ENCODE data around the gene ACSL1.
"Not testable (repeated sequence)": the region's sequence is repeated elsewhere in the genome, so short reads cannot be mapped to it uniquely, and the experiment has no call there.

The ACSL1 gene

DNA sequence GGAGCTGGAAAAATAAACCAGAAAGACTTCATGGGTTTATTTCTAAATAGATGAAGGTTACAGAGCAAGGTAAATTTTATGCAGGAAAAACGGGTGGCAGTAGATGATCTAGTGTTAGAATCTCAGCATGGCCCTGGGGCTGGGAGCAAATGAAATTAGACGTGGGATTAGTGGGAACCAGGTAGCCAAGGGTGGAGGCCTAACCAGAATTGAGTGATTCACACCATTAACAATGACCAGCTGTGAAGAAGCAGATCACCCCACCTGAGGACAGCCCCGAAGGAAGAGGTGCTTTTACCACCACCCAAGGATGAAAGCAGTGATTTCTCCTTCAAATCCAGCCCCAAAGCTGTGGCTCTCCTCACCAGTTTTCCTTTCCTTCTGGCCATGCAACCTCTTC lies 20.8 kb upstream of the ACSL1 start:
- CTCF ChIA-PET: no interaction called here
- no peak for DNase-seq (ENCODE audit: extremely low spot score)
- no peak for TF ChIP-seq ZNF384 (IDR thresholded peaks at IDR 0.05)
- no peak for TF ChIP-seq ARNT (IDR thresholded peaks at IDR 0.05)
- no peak for TF ChIP-seq TARDBP (IDR thresholded peaks at IDR 0.05)
- TF ChIP-seq ELF4 (IDR thresholded peaks at IDR 0.05): no peak
- TF ChIP-seq PKNOX1 (IDR thresholded peaks at IDR 0.05): no peak
- TF ChIP-seq SUZ12 (IDR thresholded peaks at IDR 0.05): no peak
- TF ChIP-seq LEF1 (IDR thresholded peaks at IDR 0.05; ENCODE audit: borderline replicate concordance): no peak
- no peak for TF ChIP-seq BHLHE40 (IDR thresholded peaks at IDR 0.05; ENCODE audit: borderline replicate concordance)
- TF ChIP-seq FOXK2 (IDR thresholded peaks at IDR 0.05): no peak
- no peak for TF ChIP-seq L3MBTL2 (conservative IDR thresholded peaks at IDR 0.05)
- TF ChIP-seq CTBP1 (IDR thresholded peaks at IDR 0.05; ENCODE audit: borderline replicate concordance): no peak
- POLR2A ChIA-PET: no interaction called here

DNA sequence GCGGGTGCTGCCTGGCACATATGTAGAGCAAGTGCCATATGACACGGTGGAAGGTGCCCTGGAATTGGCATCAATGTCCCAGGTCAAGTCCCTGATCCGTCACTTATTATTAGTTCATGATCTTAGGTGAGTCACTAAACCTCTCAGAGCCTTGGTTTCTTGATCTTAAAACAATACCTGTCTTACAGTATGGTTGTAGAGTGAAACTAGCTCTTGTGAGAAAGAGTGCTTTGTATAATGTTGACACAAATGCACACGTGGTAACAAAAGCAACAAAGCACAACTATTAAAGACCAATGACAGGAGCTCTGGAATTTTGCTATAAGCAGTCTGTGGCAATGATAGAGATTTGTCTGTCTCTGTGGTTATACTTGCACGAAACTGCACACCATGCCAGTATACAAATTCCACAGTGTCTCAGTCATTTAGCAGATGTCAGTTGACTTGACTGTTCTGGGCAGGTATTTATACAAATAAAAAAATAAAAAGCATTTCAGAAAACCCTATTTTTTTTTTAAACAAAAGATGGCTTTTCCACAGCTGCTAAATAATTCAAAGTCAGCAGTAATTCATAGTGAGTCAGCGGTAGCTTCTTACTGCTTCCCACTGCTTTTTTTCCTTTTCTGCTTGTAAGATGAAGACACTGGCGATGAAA lies 19.7 kb upstream of the ACSL1 start:
- TF ChIP-seq SUZ12 (IDR thresholded peaks at IDR 0.05) (no peak), HDGF (IDR thresholded peaks at IDR 0.05; ENCODE audit: borderline replicate concordance) (no peak), FOXM1 (IDR thresholded peaks at IDR 0.05; ENCODE audit: borderline replicate concordance) (no peak), NFRKB (IDR thresholded peaks at IDR 0.05) (no peak), ARNT (IDR thresholded peaks at IDR 0.05) (no peak), BHLHE40 (IDR thresholded peaks at IDR 0.05; ENCODE audit: borderline replicate concordance) (no peak), FOXA1 (IDR thresholded peaks at IDR 0.05) (no peak), LEF1 (IDR thresholded peaks at IDR 0.05; ENCODE audit: borderline replicate concordance) (no peak), TARDBP (IDR thresholded peaks at IDR 0.05) (no peak), L3MBTL2 (conservative IDR thresholded peaks at IDR 0.05) (no peak), PKNOX1 (IDR thresholded peaks at IDR 0.05) (no peak), FOXK2 (IDR thresholded peaks at IDR 0.05) (no peak), ELF4 (IDR thresholded peaks at IDR 0.05) (no peak), ZNF384 (IDR thresholded peaks at IDR 0.05) (no peak), CTBP1 (IDR thresholded peaks at IDR 0.05; ENCODE audit: borderline replicate concordance) (no peak), SP1 (IDR thresholded peaks at IDR 0.05) (no peak)
- POLR2A ChIA-PET: interaction anchor here (1.9 kb wide), 1 partner anchor 111 kb away, joined by 7 read pairs; the partner anchor contains the start of gene CENPU

DNA sequence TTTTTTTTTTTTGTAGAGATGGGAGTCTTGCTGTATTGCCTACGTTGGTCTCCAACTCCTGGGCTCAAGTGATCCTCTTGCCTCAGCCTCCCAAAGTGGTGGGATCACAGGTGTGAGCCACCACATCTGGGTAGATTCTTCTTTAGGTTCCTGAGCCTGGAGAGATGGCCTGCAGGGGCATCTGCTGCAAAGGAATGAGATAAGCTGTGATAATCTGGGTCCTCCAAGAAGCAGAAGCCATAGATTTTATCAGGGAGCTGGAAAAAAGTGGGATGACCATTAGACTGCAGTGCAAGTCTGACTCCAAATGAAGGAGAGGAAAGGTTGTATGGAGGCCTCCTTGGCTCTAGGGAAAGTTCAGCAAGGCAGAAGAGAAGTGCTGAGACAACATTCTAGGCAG lies 19.0 kb upstream of the ACSL1 start:
- no peak for TF ChIP-seq CTBP1 (IDR thresholded peaks at IDR 0.05; ENCODE audit: borderline replicate concordance)
- TF ChIP-seq NFRKB (IDR thresholded peaks at IDR 0.05): no peak
- TF ChIP-seq FOXM1 (IDR thresholded peaks at IDR 0.05; ENCODE audit: borderline replicate concordance): no peak
- TF ChIP-seq SUZ12 (IDR thresholded peaks at IDR 0.05): no peak
- TF ChIP-seq PKNOX1 (IDR thresholded peaks at IDR 0.05): no peak
- no peak for TF ChIP-seq FOXA1 (IDR thresholded peaks at IDR 0.05)
- no peak for TF ChIP-seq TARDBP (IDR thresholded peaks at IDR 0.05)
- no peak for TF ChIP-seq ARNT (IDR thresholded peaks at IDR 0.05)
- no peak for DNase-seq (ENCODE audit: extremely low spot score)
- ChIA-PET POLR2A (interaction anchor here (1.9 kb wide), 1 partner anchor 111 kb away, joined by 7 read pairs; the partner anchor contains the start of gene CENPU), CTCF (no interaction called here)

More for the DNA sequence above, 19.7 kb upstream of the ACSL1 start:
- CTCF ChIA-PET: interaction anchor here (0.6 to 0.7 kb wide), 3 partner anchors 39 to 1816 kb away, joined by 4 to 5 read pairs (median 5); no protein-coding TSS in a partner anchor
- no peak for DNase-seq (ENCODE audit: extremely low spot score)

DNA sequence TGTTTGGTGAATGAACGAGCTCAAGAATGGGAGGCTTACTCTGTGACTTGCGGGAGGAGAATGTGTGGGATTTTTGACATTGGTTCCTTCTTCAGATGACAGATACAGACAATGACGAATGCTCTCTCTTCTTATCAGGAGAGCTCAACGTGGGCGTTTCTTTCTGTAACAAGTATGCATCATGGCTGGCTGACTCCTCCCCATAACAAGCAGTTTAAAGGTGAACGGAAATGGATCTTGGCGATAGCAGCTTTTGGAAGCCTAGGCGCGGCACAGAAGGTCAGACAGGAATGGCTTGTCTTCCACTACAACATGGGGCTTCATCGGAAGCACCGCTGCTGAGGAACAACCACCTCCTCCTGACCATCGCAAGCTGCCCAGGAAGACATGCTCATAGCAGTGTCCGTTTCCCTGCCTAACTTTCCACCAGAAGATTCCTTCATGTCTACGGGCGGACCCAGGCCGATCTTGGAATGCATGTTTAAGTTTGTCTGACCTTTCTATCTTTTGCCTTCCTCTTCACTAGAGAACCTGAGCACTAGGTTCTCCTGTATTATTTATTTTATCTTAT lies 18.3 kb upstream of the ACSL1 start:
- ChIA-PET POLR2A (interaction anchor here (1.9 kb wide), 1 partner anchor 110 kb away, joined by 7 read pairs; the partner anchor contains the start of gene CENPU), CTCF (no interaction called here)
- DNase-seq (ENCODE audit: extremely low spot score): no peak
- TF ChIP-seq SUZ12 (IDR thresholded peaks at IDR 0.05) (no peak), CTBP1 (IDR thresholded peaks at IDR 0.05; ENCODE audit: borderline replicate concordance) (no peak), ARNT (IDR thresholded peaks at IDR 0.05) (no peak), L3MBTL2 (conservative IDR thresholded peaks at IDR 0.05) (no peak), FOXM1 (IDR thresholded peaks at IDR 0.05; ENCODE audit: borderline replicate concordance) (no peak), LEF1 (IDR thresholded peaks at IDR 0.05; ENCODE audit: borderline replicate concordance) (no peak), FOXA1 (IDR thresholded peaks at IDR 0.05) (no peak), SP1 (IDR thresholded peaks at IDR 0.05) (no peak), NFRKB (IDR thresholded peaks at IDR 0.05) (no peak), ZNF384 (IDR thresholded peaks at IDR 0.05) (no peak), TARDBP (IDR thresholded peaks at IDR 0.05) (no peak), BHLHE40 (IDR thresholded peaks at IDR 0.05; ENCODE audit: borderline replicate concordance) (no peak), PKNOX1 (IDR thresholded peaks at IDR 0.05) (no peak), HDGF (IDR thresholded peaks at IDR 0.05; ENCODE audit: borderline replicate concordance) (no peak), ELF4 (IDR thresholded peaks at IDR 0.05) (no peak), FOXK2 (IDR thresholded peaks at IDR 0.05) (no peak)

GRCh38 chr4:184839075-184839399 lies 13.3 kb upstream of the ACSL1 start:
- POLR2A ChIA-PET; CTCF ChIA-PET; DNase-seq (ENCODE audit: extremely low spot score): not testable (repeated sequence)

All from HEK293T (cell line).